Heart left ventricle (tissue), 13 donors: ENCODE data around the gene TENT5C.

Experiments
- POLR2A ChIP-seq, 2 donors: fragments of 450-650 bp; IDR thresholded peaks; one replicate each; pipeline ENCODE4 v1.6.1; 2017; ENCODE audit warnings: antibody characterized with exemption in 2 of 2, mild to moderate bottlenecking in 2 of 2, moderate library complexity in 2 of 2
- TF ChIP-seq, protein P1 (sequence below), 12 donors: fragments of 200-600 bp; sonication (generic) in 4 of 12; IDR thresholded peaks; one replicate each; pipeline versions ENCODE4 v1.5.0 to v1.8.0; 2018 to 2022; ENCODE audit warnings: antibody characterized with exemption in 12 of 12, mild to moderate bottlenecking in 5 of 12
- donor health status: ischemic (EF 13 %, LVEDD 7.1; RV severe dilation, severe dysfunction).
- donor health status: DM: no; HTN: yes; CAD: no.
- donor health status: DM: no; HTN: no; CAD: no.
- donor health status: ischemic (EF 25% LVEDD 6.9; RV normal size, moderate dysfunction).
- donor health status: ischemic (EF 25% LVEDD 5.7; RV mildly dilated, moderate dysfunction).
- donor health status: ischemic (EF 35%, LVEDD 5.7; RV mildly dilated, moderate dysfunction).
- donor health status: nonischemic (EF 11% LVEDD 7.7; RV severe dilation, severe dysfunction).
- donor health status: DM: yes; HTN: yes; CAD: no.
- donor health status: PGD.
- donor health status: ischemic (EF 29% LVEDD 5.4; RV normal size, mild dysfunction).
- donor health status: nonischemic (EF 23%, LVEDD 6.1; RV moderate dilation, normal function).

DNA sequence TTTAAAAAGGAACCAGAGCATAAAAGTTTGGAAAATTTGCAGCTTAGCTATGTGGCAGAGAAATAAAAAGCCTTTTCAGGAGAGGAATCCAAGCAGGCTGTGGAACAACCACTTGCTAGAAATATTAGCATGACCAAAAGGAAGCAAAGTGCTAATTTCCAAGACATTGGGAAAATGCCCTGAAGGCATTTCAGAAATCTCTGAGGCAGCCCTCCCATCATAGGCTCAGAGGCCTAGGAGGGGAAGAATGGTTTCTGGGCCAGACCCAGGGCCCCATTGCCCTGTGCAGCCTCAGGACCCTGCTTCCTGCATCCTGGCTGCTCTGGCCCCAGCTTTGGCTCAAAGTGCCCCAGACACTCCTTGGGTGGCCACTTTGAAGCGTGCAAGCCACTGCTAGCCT, 56.8 kb downstream of the TENT5C start:
- TF ChIP-seq, protein P1, sequence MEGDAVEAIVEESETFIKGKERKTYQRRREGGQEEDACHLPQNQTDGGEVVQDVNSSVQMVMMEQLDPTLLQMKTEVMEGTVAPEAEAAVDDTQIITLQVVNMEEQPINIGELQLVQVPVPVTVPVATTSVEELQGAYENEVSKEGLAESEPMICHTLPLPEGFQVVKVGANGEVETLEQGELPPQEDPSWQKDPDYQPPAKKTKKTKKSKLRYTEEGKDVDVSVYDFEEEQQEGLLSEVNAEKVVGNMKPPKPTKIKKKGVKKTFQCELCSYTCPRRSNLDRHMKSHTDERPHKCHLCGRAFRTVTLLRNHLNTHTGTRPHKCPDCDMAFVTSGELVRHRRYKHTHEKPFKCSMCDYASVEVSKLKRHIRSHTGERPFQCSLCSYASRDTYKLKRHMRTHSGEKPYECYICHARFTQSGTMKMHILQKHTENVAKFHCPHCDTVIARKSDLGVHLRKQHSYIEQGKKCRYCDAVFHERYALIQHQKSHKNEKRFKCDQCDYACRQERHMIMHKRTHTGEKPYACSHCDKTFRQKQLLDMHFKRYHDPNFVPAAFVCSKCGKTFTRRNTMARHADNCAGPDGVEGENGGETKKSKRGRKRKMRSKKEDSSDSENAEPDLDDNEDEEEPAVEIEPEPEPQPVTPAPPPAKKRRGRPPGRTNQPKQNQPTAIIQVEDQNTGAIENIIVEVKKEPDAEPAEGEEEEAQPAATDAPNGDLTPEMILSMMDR (IDR thresholded peaks at IDR 0.05) = no peak
- no peak for TF ChIP-seq POLR2A (IDR thresholded peaks at IDR 0.05)
